Kidney tubule cell (primary cell): ENCODE data around the gene MAST3.
"Not testable (repeated sequence)": the region's sequence is repeated elsewhere in the genome, so short reads cannot be mapped to it uniquely, and the experiment has no call there.

Experiments
- DNase-seq: peaks from one replicate; pipeline ENCODE4 v3.0.0-alpha.2; 2018; ENCODE audit warnings: low spot score

MAST3 gene

DNA sequence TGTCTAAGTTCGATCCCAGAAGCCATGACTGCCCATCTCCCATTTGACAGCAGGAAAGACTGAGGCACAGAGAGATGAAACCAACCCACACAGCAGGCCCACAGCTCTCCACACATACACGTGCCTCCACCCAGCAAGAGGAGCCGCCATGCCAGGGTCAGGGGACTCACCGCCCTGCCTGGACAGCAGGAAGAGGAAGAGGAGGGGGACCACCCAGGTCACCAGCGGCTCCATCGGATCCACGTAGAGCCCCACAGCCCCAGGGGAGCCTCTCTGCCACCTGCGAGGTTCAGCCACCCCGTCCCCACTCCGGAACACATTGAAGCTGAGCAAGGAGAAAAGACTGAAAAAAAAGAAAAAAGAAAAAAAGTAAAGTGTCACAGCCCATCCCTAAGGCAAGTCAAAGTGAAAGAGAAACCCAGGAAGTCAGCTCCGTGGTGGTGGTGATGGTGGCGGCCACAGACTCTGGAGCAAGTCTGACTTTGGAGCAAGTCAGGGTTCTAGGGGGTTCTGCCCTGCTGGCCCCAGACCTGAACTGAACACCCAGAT lies 10.9 kb upstream of the MAST3 start, which contains the start of gene IL12RB1:
Gene IL12RB1, minus strand, starts transcription at position 345 of the 549 bp plus-strand sequence. Its CDS starts 111 bp downstream, at position 234.
- no peak for DNase-seq

DNA sequence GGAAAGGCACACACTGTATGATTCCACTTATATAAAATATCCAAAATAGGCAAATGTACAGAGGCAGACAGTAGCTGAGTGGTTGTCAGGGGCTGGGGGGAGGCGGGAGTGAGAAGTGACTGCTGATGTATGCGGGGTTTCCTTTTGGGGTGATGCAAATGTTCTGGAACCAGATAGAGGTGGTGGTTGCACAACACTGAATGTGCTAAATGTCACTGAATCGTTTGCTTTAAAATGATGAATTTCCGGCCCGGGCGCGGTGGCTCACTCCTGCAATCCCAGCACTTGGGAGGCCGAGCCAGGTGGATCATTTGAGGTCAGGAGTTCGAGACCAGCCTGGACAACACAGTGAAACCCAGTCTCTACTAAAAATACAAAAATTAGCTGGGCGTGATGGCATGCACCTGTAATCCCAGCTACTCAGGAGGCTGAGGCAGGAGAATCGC lies 8.5 kb upstream of the MAST3 start:
- DNase-seq: not testable (repeated sequence)

DNA sequence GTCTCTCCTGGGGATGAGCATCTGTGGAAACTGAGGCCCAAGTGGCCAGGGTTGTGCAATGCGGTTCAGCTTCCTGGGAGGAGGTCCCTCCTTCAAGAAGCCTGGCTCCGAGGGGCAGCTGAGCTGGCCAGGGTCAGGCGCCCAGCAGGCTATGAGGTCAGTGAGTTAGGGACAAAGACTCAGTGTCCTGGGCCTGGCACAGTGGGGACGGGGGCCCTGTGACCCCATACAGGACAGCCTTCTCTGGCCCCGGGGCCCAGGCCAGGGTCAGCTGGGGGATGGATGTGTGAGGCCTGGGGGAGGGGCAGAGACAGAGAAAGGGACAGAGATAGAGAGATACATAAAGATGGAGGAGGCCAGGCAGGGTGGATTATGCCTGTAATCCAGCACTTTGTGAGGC lies 7.9 kb upstream of the MAST3 start:
- no peak for DNase-seq

DNA sequence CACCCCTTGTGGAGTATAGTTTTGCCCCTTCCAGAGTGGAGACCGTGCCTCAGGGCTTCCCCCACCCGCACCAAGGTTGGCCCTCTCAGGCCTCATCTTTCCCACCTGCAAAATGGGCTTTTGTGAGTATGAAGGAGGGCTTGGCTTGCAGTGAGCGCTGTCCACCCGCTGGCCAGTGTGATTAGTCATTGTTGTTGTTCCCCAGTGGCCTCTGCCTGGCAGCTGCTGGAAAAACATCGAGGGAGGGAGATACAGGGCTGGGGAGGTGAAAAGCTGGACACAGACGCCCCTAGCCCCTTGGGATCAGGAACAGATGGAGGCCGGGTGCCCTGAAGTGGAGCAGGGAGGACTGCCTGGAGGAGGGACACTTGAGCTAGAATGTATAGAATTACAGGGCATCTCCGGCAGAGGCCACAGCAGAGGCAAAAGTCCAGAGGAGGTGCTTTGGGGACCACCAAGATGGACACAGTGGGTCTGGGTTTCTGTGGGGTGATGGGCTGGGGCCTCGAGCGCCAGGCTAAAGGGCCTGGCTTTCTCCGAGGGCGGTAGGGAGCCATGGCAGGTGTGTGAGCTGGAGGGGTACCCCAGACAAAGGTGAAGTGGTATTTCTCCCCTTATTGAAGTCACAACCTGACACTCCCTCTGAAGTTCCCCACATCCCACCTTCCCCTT lies 6.9 kb upstream of the MAST3 start:
- DNase-seq: no peak

DNA sequence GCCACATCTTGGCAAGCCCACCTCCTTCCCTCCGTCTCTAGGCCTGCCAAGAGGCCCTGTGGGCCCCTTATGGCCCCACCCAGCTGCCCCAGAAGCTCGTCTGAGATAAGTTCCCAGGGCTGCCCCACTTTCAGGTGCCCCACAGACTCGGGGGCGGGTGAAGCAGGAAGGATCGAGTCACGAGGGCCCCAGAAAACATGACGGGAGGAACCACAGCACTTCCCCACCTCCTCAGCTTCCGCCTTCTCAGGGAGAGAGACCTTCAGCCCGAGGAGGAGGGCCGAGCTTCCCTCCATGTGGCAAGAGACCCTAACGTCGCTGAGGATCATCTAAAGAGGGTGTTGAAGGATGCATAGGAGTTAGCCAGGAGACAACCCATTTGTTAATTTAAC lies 6.4 kb upstream of the MAST3 start:
- no peak for DNase-seq

DNA sequence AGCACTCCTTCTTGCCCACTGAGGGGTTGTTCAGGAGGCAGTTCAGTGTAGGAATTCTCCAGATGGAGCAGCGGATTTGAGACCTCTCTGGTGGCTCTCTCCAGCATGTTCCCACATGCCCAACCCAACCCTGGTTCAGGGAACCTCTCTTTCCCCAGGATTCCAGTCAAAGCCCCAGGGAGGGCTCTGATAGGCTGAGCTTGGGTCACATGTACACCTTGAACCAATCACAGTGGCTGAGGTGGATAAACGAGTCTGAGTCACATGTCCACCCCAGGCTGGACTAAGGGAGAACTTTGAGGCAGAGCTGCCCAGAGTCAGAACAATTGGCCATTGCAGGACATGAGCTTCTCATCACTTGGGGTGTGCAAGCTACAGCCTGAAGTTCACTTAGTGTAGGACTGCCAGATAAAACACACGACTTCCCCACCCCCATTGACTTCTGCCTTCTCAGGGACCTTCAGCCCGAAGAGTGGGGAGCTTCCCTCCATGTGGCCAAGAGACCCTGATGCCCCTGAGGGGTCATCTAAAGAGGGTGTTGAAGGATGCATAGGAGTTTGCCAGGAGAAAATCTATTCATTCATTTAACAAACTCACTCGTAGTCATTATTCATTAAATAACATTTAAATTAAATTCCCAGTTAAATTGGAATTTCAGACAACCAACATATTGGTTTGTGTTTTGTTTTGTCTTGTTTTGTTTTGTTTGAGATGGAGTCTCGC lies 4.0 kb upstream of the MAST3 start:
- DNase-seq: peak; percentile 30

DNA sequence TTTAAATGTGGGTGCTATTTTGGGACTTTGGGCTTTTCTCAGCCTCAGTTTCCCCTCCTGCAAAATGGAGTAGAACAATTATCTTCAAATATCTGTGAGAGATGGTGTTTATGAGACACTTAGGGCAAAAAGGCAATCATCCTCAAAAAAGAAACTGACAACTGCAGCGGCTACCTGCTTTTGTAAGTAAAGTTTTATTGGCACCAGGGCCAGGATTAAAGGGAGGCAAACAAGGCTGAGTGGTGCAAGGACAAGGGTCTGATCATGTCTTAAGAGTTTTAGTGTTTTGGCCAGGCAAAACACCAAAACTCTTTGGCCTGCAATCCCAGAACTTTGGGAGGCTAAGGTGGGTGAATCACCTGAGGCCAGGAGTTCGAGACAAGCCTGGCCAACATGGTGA lies 1.3 kb upstream of the MAST3 start:
- DNase-seq: no peak

DNA sequence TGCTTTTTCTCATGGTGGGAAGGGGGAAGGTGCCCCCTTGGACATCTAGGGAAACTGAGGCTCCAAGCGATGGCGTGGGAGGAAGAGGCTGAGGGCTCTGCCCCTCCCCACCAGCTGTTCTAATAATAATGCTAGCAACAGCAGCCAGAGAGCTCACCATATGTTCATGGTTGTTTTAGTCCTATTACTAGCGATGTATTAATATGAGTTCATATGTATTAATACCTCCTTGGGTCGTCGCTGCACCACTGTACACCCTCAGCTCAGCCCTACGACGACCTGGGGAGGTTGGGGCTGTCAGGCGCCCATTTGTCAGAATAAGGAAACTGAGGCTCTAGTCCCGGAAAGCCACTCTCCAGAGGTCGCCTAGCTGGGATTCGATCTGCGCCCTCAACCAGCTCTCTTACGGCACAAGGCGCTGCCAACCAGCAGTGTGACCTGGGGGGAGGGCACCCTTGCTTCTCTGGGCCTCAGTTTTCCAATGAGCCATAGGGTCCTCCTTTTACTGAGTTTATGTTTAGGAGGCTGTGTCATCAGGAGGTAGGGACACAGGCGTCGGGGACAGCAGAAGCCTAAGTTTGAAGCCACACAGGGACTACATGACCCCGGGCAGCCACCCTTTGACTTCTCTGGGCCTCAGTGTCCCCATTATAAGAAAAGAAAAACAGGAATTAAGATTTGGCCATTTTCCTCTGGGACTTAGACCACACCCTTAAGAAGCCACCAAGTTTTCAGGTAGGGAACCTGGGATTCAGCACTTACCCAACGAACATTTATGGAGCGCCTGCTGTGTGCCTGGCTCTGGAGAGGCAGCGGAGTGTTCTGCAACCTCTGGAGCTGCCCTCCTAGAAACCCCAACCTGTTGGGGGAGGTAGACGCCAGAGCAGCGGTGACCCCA lies 664 bp downstream of the MAST3 start:
- no peak for DNase-seq

DNA sequence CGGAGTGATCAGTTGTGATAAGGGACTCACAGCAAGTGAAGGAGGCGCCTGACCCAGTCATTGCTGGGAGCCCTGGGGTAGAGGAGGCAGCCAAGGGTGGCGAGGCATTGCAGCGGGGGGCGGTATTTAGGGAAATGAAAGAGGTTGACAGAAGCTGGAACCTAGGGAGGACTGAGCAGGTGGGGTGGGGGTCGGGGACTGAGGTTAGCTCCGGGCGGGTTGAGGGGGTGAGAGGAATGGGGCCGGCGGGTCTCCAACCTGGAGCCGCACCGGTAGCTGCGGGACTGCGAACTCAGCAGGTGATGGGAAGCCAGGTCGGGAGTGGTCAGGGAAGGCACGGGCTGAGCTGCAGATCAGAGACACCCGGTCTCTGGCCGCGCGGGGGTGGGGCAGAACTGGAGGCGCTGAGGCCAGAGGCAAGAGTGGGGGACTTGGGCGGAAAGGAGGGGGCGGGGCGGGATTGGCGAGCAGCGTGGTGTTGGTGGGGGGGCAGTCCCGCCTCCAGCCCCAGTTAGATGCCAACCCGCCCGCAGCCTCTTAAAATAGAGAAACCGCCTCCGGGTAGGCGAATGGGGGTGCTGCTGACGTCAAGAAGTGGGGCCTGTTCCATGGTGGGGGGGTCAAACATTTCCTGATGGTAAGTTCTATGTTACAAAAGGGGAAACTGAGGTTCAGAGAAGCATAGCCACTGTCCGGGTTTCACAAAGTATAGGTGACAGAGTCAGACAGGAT lies 1.5 kb downstream of the MAST3 start:
- peak; percentile 34 for DNase-seq

DNA sequence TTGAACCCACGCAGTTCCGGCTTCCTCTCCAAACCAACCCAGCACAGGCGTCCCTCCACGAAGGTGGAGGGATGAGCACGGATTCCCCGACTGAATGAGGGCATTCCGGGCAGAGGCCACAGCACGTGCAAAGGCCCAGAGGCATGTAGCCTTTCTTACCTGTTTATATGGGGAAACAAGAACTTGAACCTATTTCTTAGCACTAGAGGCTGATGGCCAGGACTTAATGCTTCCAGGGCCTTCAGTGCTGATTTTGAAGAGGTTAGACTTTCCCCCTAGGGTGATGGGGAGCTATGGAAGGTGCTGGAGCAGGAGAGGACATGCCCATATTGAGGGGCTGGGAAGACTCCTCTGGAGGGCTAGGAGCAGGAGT lies 2.0 kb downstream of the MAST3 start:
- no peak for DNase-seq

DNA sequence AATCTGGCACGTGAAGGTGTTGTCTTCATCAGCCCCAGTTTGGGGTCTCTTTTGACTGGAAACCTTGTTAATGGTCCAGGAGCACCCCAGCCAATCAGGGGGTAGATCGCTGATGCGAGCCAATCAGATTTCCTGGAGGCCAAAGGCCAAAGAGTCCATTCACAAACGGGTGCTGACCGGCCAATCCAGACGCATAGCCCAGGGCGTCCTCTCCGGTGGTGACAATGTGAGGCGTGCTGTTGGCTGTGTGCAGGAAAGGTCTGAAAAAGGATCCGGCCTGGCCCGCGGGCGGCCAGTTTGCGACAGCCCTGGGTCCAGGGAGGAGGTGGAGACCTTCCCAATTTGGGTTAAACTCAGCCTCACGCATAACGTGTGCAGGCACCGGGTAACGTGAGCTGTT lies 3.1 kb downstream of the MAST3 start:
- DNase-seq: no peak

DNA sequence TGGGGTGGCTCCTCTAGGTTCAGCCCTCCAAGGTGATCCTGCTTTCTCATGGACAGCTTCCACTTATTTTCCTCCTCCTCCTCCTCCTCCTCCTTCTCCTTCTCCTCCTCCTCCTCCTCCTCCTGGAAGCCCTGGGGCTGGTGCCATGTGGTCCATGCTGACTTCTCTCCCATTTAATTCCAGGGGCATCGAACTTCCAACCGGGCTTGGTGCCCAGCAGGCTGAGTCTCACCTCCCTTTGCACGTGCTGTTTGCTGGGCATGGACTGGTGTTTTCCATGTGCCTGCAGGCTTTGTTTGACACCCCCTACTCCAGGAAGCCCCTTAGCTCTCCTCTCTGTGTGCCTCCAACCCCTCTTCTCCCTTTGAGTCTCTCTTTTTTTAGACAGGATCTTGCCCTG lies 3.7 kb downstream of the MAST3 start:
- no peak for DNase-seq

DNA sequence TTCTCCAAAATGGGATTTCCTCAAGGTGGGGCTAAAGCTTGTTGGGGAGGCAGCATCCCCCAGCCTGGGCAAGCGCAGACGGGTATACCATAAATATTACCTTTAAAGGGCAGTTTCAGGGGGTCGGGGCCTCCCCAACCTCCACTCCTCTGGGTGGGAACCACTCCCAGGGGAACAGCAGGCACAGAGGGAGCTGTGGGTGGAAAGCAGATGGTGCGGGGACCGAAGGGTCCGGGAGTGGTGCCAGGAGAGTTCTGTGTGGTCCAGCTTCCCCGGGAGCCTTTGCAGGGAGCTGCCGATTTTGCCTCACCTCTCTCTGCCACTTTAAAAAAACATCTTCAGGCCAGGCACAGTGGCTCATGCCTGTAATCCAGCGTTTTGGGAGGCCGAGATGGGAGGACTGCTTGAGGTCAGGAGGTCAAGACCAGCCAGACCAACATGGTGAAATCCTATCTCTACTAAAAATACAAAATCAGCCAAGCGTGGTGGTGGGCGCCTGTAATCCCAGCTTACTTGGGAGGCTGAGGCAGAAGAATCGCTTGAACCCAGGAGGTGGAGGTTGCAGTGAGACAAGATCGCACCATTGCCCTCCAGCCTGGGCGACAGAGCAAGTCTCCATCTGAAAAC lies 5.5 kb downstream of the MAST3 start:
- no peak for DNase-seq

DNA sequence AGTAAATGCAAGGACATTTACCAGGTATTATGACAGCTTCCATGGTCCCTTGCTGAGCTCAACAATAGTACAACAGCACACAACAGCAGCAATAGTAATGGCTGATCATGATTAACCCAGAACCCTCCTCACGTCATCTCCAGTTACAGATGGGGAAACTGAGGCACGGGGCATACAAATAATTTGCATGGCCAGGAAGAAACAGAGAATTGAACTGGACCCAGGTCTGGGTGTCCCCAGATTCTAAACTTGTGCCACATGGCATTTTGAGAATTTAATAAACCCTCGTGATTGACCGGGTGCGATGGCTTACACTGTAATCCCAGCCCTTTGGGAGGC lies 7.2 kb downstream of the MAST3 start:
- DNase-seq: no peak

DNA sequence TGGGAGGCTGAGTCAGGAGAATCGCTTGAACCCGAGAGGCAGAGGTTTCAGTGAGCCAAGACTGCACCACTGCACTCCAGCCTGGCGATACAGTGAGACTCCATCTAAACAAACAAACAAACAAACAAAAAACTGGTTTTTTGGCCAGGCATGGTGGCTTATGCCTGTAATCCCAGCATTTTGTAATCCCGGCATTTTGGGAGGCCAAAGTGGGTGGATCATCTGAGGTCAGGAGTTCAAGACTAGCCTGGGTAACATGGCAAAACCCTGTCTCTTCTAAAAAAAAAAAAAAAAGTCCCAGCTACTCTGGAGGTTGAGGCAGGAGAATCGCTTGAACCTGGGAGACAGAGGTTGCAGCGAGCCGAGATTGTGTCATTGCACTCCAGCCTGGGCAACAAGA lies 7.7 kb downstream of the MAST3 start:
- not testable (repeated sequence) for DNase-seq

DNA sequence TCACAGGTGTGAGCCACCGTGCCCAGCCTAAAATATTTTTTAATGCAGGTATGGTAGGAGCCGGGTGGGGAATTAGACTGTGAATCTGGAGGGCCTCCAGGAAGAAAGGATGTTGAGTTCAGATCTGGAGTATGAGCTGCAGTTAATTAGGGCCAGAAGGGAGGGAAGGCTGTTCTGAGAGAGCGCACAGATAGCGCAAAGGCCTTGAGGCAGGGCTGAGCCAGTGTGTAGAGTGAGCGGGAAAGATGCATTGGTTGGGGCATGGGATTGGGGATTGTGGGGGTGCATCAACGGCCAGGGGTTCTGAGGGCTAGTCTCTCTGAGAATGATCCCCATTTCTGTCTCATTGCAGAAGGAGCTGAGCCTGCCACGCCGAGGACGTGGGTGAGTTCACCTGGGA lies 9.7 kb downstream of the MAST3 start:
- no peak for DNase-seq

DNA sequence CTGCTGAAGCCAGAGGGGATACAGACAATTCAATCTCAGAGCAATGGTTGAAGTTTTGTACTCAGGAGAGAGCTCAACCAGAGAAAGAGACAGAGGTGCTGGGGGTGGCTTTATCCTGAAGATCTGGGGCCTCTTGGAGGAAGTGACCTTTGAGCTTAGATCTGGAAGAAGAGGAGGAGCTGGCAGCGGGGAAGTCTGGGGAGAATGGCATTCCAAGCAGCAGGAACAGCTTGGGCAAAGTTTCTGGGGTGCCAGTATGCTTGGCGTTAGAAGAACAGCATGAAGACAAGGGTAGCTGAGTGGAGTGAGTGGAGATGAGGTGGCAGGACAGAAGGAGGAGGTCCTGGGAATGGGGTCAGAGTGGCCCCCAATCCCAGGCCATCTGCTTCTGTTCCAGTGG lies 11.3 kb downstream of the MAST3 start:
- DNase-seq: no peak

DNA sequence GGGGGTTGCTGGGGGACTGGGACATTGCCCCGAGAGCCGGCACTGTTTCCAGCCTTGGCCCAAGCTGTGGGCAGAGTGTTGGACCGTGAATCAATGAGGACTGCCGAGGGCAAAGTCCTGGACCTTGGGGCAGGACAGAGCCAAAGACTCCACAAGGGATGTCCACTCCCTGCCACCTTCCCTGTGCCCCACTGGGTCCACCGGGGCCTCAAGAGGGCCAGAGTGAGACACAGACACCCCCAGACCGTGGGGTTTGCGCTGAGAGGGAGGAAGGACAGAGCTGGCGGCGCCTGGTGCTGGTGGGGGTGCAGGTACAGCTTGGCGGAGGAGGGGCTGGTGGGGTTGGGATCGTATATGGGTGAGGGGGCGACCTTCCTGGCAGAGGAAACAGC lies 11.8 kb downstream of the MAST3 start:
- DNase-seq: no peak

DNA sequence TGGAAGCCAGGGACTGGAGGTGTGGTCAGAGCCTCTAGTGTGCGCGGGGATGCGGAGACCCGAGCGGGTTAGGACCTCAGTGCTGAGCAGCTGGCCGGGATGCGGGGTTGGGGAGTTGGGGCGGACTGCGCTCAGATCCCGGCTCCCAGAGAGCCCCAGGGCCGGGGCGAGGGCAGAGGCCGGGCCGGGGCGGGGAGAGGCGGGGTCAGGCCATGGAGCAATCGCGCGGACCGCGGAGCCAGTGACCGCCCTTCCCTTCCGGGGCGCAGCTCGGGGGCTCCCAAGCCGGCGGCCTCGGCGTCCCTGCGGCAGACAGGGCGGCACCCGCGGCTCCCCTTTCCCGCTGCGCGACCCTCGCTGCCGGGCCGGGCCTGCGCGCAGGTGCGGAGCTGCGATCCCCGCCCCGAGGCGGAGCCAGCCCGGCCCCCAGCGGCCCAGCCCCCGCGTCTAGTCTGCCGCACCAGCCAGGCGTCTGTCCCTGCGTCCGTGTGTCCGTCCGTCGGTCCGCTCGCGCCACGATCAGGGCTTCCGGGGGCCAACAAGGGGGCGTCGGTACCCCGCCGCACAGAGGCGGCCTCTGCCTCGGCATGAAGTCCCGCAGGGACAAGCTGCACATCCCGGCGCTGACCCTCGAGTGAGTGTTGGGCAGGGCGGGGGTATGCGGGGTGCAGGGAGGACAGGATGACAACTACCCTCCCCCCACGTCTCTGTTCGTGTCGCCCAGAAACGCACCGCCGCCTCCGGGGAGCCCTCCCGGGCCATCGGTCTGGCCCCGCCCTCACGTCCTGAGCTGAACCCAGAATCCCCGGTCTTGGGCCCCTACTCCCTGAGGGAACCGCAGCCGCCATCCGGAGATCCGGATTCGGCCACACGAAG lies 12.4 kb downstream of the MAST3 start:
- peak; percentile 28 for DNase-seq

DNA sequence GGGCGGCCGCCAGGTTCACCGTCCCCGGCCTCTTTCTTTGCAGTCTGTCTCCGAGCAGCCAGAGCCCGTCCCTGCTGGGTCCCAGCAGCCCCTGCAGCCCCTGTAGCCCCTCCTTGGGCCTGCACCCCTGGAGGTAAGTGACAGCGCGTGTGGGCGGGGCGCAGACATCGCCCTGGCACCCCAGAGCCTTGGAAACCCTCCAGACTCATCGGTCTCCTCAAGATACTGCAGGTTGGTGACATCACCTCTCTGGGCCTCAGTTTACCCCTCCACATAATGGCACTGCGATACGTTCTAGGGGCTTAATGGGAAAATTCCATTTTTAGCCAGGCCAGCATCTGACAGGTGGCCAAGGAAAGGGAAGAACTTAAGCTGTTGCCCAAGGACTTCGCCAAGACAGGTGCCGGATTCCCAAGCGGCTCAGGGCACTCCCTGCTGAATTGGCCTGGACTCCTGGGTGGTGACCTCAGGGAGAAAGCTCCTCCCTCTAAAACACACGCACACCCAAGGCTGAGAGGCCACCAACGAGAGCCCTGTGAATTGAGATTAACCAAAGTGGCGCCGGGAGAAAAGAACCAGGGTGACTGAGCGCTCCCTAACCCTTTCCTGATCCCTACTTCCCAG lies 13.1 kb downstream of the MAST3 start:
- no peak for DNase-seq
